Effector memory CD8-positive, alpha-beta T cell (primary cell): ENCODE results near the gene CD6.

Source experiments
- ATAC-seq: fragments of 150-1000 bp; cut with Tn5 transposase; replicated peaks from 2 replicates; pipeline ENCODE4 v1.10.0; 2021; ENCODE audit warnings: mild to moderate bottlenecking, moderate library complexity
- DNase-seq, 3 experiments: peaks; one replicate each; pipeline ENCODE4 v3.0.0; 2021
- H3K27ac Mint-ChIP-seq, 2 donors: one replicate each; pipeline ENCODE4 v1.8.0; 2022; ENCODE audit warnings: mild to moderate bottlenecking in 2 of 2, mixed read lengths in 2 of 2, moderate library complexity in 2 of 2
- H3K27me3 Mint-ChIP-seq, 2 donors: one replicate each; pipeline ENCODE4 v1.8.0; 2022; ENCODE audit warnings: mixed read lengths in 2 of 2
- H3K36me3 Mint-ChIP-seq: one replicate; pipeline ENCODE4 v1.8.0; 2022; ENCODE audit warnings: mild to moderate bottlenecking, moderate library complexity, mixed read lengths; ENCODE audit not compliant: insufficient read depth
- H3K4me1 Mint-ChIP-seq, 2 donors: one replicate each; pipeline ENCODE4 v1.8.0; 2022; ENCODE audit warnings: low read depth in 2 of 2, mixed read lengths in 2 of 2
- H3K4me3 Mint-ChIP-seq, 2 donors: one replicate each; pipeline ENCODE4 v1.8.0; 2022; ENCODE audit warnings: mild to moderate bottlenecking in 2 of 2, mixed read lengths in 2 of 2, moderate library complexity in 2 of 2
- H3K9me3 Mint-ChIP-seq, 2 donors: one replicate each; pipeline ENCODE4 v1.8.0; 2022; ENCODE audit warnings: mixed read lengths in 2 of 2

CD6 gene

GRCh38 chr11:61018059-61018458 lies 46.6 kb downstream of the CD6 start:
- ATAC-seq (no peak), DNase-seq (no peak)
- Mint-ChIP-seq H3K27ac (peak overlapping the region in 1 of 2 donors; percentile 75), H3K36me3 (peaks cover 97% of the 10 kb centered on the region), H3K4me3 (peak overlapping the region in 1 of 2 donors; percentile 31), H3K27me3 (no peaks in the 10 kb centered on the region), H3K4me1 (peaks cover 29 to 38% of the 10 kb centered on the region in 2 donors), H3K9me3 (no peaks in the 10 kb centered on the region)

GRCh38 chr11:61019037-61019831 lies 47.8 kb downstream of the CD6 start:
- Mint-ChIP-seq H3K27ac (peak overlapping the region; percentile 67 to 75), H3K9me3 (no peaks in the 10 kb centered on the region), H3K36me3 (peaks cover 92% of the 10 kb centered on the region), H3K4me3 (peak overlapping the region in 1 of 2 donors; percentile 31), H3K27me3 (no peaks in the 10 kb centered on the region), H3K4me1 (peaks cover 37 to 44% of the 10 kb centered on the region in 2 donors)
- no peak for ATAC-seq
- DNase-seq: no peak

- Mint-ChIP-seq H3K27me3 (no peaks in the 10 kb centered on the region), H3K27ac (peak overlapping the region in 1 of 2 donors; percentile 1)
Observed at GRCh38 chr11:61019832-61020405, 48.4 kb downstream of the CD6 start.

GRCh38 chr11:61020551-61021235 lies 49.2 kb downstream of the CD6 start:
- H3K4me1 Mint-ChIP-seq: peaks cover 46 to 55% of the 10 kb centered on the region in 2 donors
- no peaks in the 10 kb centered on the region for H3K27me3 Mint-ChIP-seq
- DNase-seq (no peak), ATAC-seq (no peak)
- H3K4me3 Mint-ChIP-seq: peak overlapping the region; percentile 67 to 73
- no peaks in the 10 kb centered on the region for H3K9me3 Mint-ChIP-seq
- peak overlapping the region; percentile 93 to 96 for H3K27ac Mint-ChIP-seq
- H3K36me3 Mint-ChIP-seq: peaks cover 85% of the 10 kb centered on the region

More at GRCh38 chr11:61019832-61020405, 48.4 kb downstream of the CD6 start:
- Mint-ChIP-seq H3K4me1 (peaks cover 39 to 49% of the 10 kb centered on the region in 2 donors), H3K36me3 (peaks cover 88% of the 10 kb centered on the region), H3K9me3 (no peaks in the 10 kb centered on the region), H3K4me3 (peak overlapping the region; percentile 67 to 73)
- no peak for ATAC-seq
- DNase-seq: no peak

GRCh38 chr11:61021661-61022212 lies 50.3 kb downstream of the CD6 start:
- Mint-ChIP-seq H3K4me3 (peak overlapping the region; percentile 67 to 73), H3K4me1 (peaks cover 46 to 64% of the 10 kb centered on the region in 2 donors), H3K9me3 (no peaks in the 10 kb centered on the region), H3K27ac (peak overlapping the region; percentile 93 to 96), H3K27me3 (no peaks in the 10 kb centered on the region), H3K36me3 (peaks cover 78% of the 10 kb centered on the region)
- DNase-seq (peak; percentile 81 to 84 (median 84)), ATAC-seq (peak; percentile 81)

GRCh38 chr11:61022311-61023085 lies 51.0 kb downstream of the CD6 start:
- H3K27ac Mint-ChIP-seq: peak overlapping the region; percentile 93 to 96
- ATAC-seq (no peak), DNase-seq (no peak)
- peaks cover 77% of the 10 kb centered on the region for H3K36me3 Mint-ChIP-seq
- H3K27me3 Mint-ChIP-seq: no peaks in the 10 kb centered on the region
- peaks cover 52 to 70% of the 10 kb centered on the region in 2 donors for H3K4me1 Mint-ChIP-seq
- peak overlapping the region; percentile 67 to 73 for H3K4me3 Mint-ChIP-seq
- H3K9me3 Mint-ChIP-seq: no peaks in the 10 kb centered on the region

GRCh38 chr11:61023086-61023965 lies 51.8 kb downstream of the CD6 start:
- DNase-seq (peak; percentile 46 to 60 (median 51)), ATAC-seq (peak; percentile 53)
- Mint-ChIP-seq H3K27ac (peak overlapping the region; percentile 93 to 96), H3K36me3 (peaks cover 72% of the 10 kb centered on the region), H3K9me3 (no peaks in the 10 kb centered on the region), H3K27me3 (no peaks in the 10 kb centered on the region), H3K4me1 (peaks cover 61 to 79% of the 10 kb centered on the region in 2 donors), H3K4me3 (peak overlapping the region in 1 of 2 donors; percentile 67)

GRCh38 chr11:61023966-61024295 lies 52.5 kb downstream of the CD6 start:
- H3K27ac Mint-ChIP-seq: peak overlapping the region; percentile 93 to 96

GRCh38 chr11:61024938-61025820 lies 53.7 kb downstream of the CD6 start:
- no peak for ATAC-seq

More at GRCh38 chr11:61023966-61024295, 52.5 kb downstream of the CD6 start:
- no peaks in the 10 kb centered on the region for H3K9me3 Mint-ChIP-seq
- peaks cover 64 to 81% of the 10 kb centered on the region in 2 donors for H3K4me1 Mint-ChIP-seq
- peak overlapping the region in 1 of 2 donors; percentile 67 for H3K4me3 Mint-ChIP-seq
- H3K36me3 Mint-ChIP-seq: peaks cover 66% of the 10 kb centered on the region
- DNase-seq (no peak), ATAC-seq (no peak)
- H3K27me3 Mint-ChIP-seq: no peaks in the 10 kb centered on the region

GRCh38 chr11:61025821-61026120 lies 54.3 kb downstream of the CD6 start:
- Mint-ChIP-seq H3K4me3 (peak overlapping the region; percentile 58 to 79), H3K4me1 (peaks cover 57 to 68% of the 10 kb centered on the region in 2 donors), H3K9me3 (no peaks in the 10 kb centered on the region), H3K36me3 (peaks cover 50% of the 10 kb centered on the region), H3K27me3 (no peaks in the 10 kb centered on the region), H3K27ac (peak overlapping the region; percentile 36 to 89)
- ATAC-seq: no peak
- no peak for DNase-seq

More at GRCh38 chr11:61024938-61025820, 53.7 kb downstream of the CD6 start:
- Mint-ChIP-seq H3K4me1 (peaks cover 63 to 74% of the 10 kb centered on the region in 2 donors), H3K27me3 (no peaks in the 10 kb centered on the region), H3K4me3 (peak overlapping the region; percentile 2 to 16), H3K27ac (peak overlapping the region; percentile 32 to 36), H3K9me3 (no peaks in the 10 kb centered on the region), H3K36me3 (peaks cover 56% of the 10 kb centered on the region)
- no peak for DNase-seq
